ENCODE data around the gene PSMA4. TPM values are rescaled to one million over a fixed set of nuclear protein-coding genes. Genes with fewer than 3 reads are reported as not detected.
A peak's percentile ranks its signal among the peaks of the same experiment; 100 is the strongest.

The PSMA4 gene
- total RNA-seq, 6 donors from 2014 or later: 48.2 to 176 (median 120) TPM

GRCh38 chr15:78565951-78566774, 25.9 kb downstream of the PSMA4 start:
- peak in 1 of 2 donors; percentile 11 for ATAC-seq (ENCODE audit: low FRiP score in 2 of 2)
- TF ChIP-seq POLR2AphosphoS5 (IDR thresholded peaks at IDR 0.05): no peak
- no peak for TF ChIP-seq POLR2A (IDR thresholded peaks at IDR 0.05)
- no peak for TF ChIP-seq EP300 (IDR thresholded peaks at IDR 0.05)
- TF ChIP-seq CTCF (IDR thresholded peaks at IDR 0.05): no peak
- Histone ChIP-seq H3K27ac (no peak overlapping the region), H3K36me3 (no peaks in the 10 kb centered on the region), H3K4me1 (peaks cover 8 to 20% (median 11%) of the 10 kb centered on the region in 4 donors), H3K4me3 (peak overlapping the region; percentile 31 to 73 (median 64)), H3K9me3 (no peaks in the 10 kb centered on the region), H3K27me3 (no peaks in the 10 kb centered on the region)
- WGBS, 2 donors: 3 to 5% methylated on average over 19 of the region's 19 CpGs
- DNase-seq: no peak

GRCh38 chr15:78567531-78567930, 27.3 kb downstream of the PSMA4 start:
- DNase-seq (no peak), ATAC-seq (ENCODE audit: low FRiP score in 2 of 2) (no peak)
- TF ChIP-seq POLR2A (IDR thresholded peaks at IDR 0.05) (no peak), CTCF (IDR thresholded peaks at IDR 0.05) (no peak), POLR2AphosphoS5 (IDR thresholded peaks at IDR 0.05) (no peak), EP300 (IDR thresholded peaks at IDR 0.05) (no peak)
- WGBS, 2 donors: 65 to 67% methylated on average over 4 of the region's 4 CpGs
- Histone ChIP-seq H3K27ac (no peak overlapping the region), H3K27me3 (no peaks in the 10 kb centered on the region), H3K36me3 (no peaks in the 10 kb centered on the region), H3K9me3 (no peaks in the 10 kb centered on the region), H3K4me1 (peaks cover 8 to 20% (median 11%) of the 10 kb centered on the region in 4 donors), H3K4me3 (no peak overlapping the region)

- 88 to 94% methylated on average over 2 of the region's 2 CpGs for WGBS, 2 donors
- no peak for DNase-seq
- no peak for ATAC-seq (ENCODE audit: low FRiP score in 2 of 2)
- Histone ChIP-seq H3K4me3 (no peak overlapping the region), H3K27me3 (no peaks in the 10 kb centered on the region), H3K4me1 (peaks cover 7 to 10% (median 8%) of the 10 kb centered on the region in 4 donors), H3K9me3 (no peaks in the 10 kb centered on the region), H3K36me3 (no peaks in the 10 kb centered on the region), H3K27ac (no peak overlapping the region)
- TF ChIP-seq POLR2A (IDR thresholded peaks at IDR 0.05) (no peak), POLR2AphosphoS5 (IDR thresholded peaks at IDR 0.05) (no peak), CTCF (IDR thresholded peaks at IDR 0.05) (no peak), EP300 (IDR thresholded peaks at IDR 0.05) (no peak)
Measured at GRCh38 chr15:78570710-78571109, 30.5 kb downstream of the PSMA4 start.

GRCh38 chr15:78571382-78571781, 31.1 kb downstream of the PSMA4 start:
- H3K27ac ChIP-seq: no peak overlapping the region
- TF ChIP-seq CTCF (IDR thresholded peaks at IDR 0.05): no peak
- TF ChIP-seq POLR2AphosphoS5 (IDR thresholded peaks at IDR 0.05): no peak
- TF ChIP-seq POLR2A (IDR thresholded peaks at IDR 0.05): no peak
- TF ChIP-seq EP300 (IDR thresholded peaks at IDR 0.05): no peak
- no peak for DNase-seq
- 78 to 86% methylated on average over 4 of the region's 4 CpGs for WGBS, 2 donors
- H3K9me3 ChIP-seq: no peaks in the 10 kb centered on the region
- H3K27me3 ChIP-seq: no peaks in the 10 kb centered on the region
- H3K36me3 ChIP-seq: no peaks in the 10 kb centered on the region
- H3K4me3 ChIP-seq: no peak overlapping the region
- ATAC-seq (ENCODE audit: low FRiP score in 2 of 2): no peak
- H3K4me1 ChIP-seq: peaks cover under 1 to 3% (median 2%) of the 10 kb centered on the region in 4 donors

- Histone ChIP-seq H3K9me3 (no peaks in the 10 kb centered on the region), H3K27me3 (no peaks in the 10 kb centered on the region), H3K36me3 (no peaks in the 10 kb centered on the region), H3K27ac (no peak overlapping the region), H3K4me1 (no peaks in the 10 kb centered on the region), H3K4me3 (no peak overlapping the region)
- DNase-seq (no peak), ATAC-seq (ENCODE audit: low FRiP score in 2 of 2) (no peak)
- TF ChIP-seq POLR2A (IDR thresholded peaks at IDR 0.05): no peak
- no peak for TF ChIP-seq EP300 (IDR thresholded peaks at IDR 0.05)
- no peak for TF ChIP-seq POLR2AphosphoS5 (IDR thresholded peaks at IDR 0.05)
- no peak for TF ChIP-seq CTCF (IDR thresholded peaks at IDR 0.05)
- WGBS, 2 donors: 67 to 80% methylated on average over 4 of the region's 4 CpGs
Measured at GRCh38 chr15:78573416-78573815, 33.2 kb downstream of the PSMA4 start.
